Activated naive CD8-positive, alpha-beta T cell treated with anti-CD3 and anti-CD28 coated beads, Interleukin-2, amount 50 U/mL, for 24 hours (primary cell): ENCODE results near the gene CTXN1.
"Not testable (repeated sequence)": the region's sequence is repeated elsewhere in the genome, so short reads cannot be mapped to it uniquely, and the experiment has no call there.

ENCODE experiments used
- ATAC-seq: fragments of 150-1000 bp; cut with Tn5 transposase; one replicate; pipeline ENCODE4 v1.10.0; 2021
- DNase-seq: peaks from one replicate; pipeline ENCODE4 v3.0.0; 2021
- H3K27ac Mint-ChIP-seq: one replicate; pipeline ENCODE4 v1.8.0; 2021; ENCODE audit warnings: mild to moderate bottlenecking, mixed read lengths
- H3K27me3 Mint-ChIP-seq: one replicate; pipeline ENCODE4 v1.8.0; 2021; ENCODE audit warnings: mixed read lengths
- H3K36me3 Mint-ChIP-seq: one replicate; pipeline ENCODE4 v1.8.0; 2021; ENCODE audit warnings: low read depth, mixed read lengths
- H3K4me1 Mint-ChIP-seq: one replicate; pipeline ENCODE4 v1.8.0; 2021; ENCODE audit warnings: mixed read lengths
- H3K4me3 Mint-ChIP-seq: one replicate; pipeline ENCODE4 v1.8.0; 2021; ENCODE audit warnings: mild to moderate bottlenecking, moderate library complexity, mixed read lengths
- H3K9me3 Mint-ChIP-seq: one replicate; pipeline ENCODE4 v1.8.0; 2021; ENCODE audit warnings: mixed read lengths

Gene CTXN1

GRCh38 chr19:7895565-7895964 lies 30.4 kb downstream of the CTXN1 start:
- peaks cover 12% of the 10 kb centered on the region for H3K4me1 Mint-ChIP-seq
- ATAC-seq = no peak
- no peak overlapping the region for H3K4me3 Mint-ChIP-seq
- no peak overlapping the region for H3K27ac Mint-ChIP-seq
- peaks cover 14% of the 10 kb centered on the region for H3K27me3 Mint-ChIP-seq
- DNase-seq = no peak
- no peaks in the 10 kb centered on the region for H3K36me3 Mint-ChIP-seq
- H3K9me3 Mint-ChIP-seq = no peaks in the 10 kb centered on the region

- ATAC-seq = no peak
- Mint-ChIP-seq H3K27me3 (peaks cover 17% of the 10 kb centered on the region), H3K9me3 (no peaks in the 10 kb centered on the region), H3K4me3 (no peak overlapping the region), H3K27ac (no peak overlapping the region), H3K4me1 (peaks cover 12% of the 10 kb centered on the region), H3K36me3 (no peaks in the 10 kb centered on the region)
- DNase-seq = no peak
Observed at GRCh38 chr19:7894612-7895309, 31.2 kb downstream of the CTXN1 start.

GRCh38 chr19:7893362-7894101 lies 32.4 kb downstream of the CTXN1 start:
- H3K9me3 Mint-ChIP-seq, H3K27ac Mint-ChIP-seq, DNase-seq, H3K36me3 Mint-ChIP-seq, H3K4me3 Mint-ChIP-seq: not testable (repeated sequence)
- Mint-ChIP-seq H3K27me3 (peaks cover 27% of the 10 kb centered on the region), H3K4me1 (peaks cover 12% of the 10 kb centered on the region)
- peak; percentile 69 for ATAC-seq

- no peak for ATAC-seq
- Mint-ChIP-seq H3K27ac (no peak overlapping the region), H3K27me3 (peaks cover 19% of the 10 kb centered on the region), H3K36me3 (no peaks in the 10 kb centered on the region), H3K4me1 (peaks cover 6% of the 10 kb centered on the region), H3K9me3 (no peaks in the 10 kb centered on the region), H3K4me3 (no peak overlapping the region)
- no peak for DNase-seq
Observed at GRCh38 chr19:7888826-7889217, 37.1 kb downstream of the CTXN1 start.

- H3K9me3 Mint-ChIP-seq = no peaks in the 10 kb centered on the region
- DNase-seq = peak; percentile 64
Observed at GRCh38 chr19:7888145-7888825, 37.6 kb downstream of the CTXN1 start, which contains the start of gene LRRC8E. TSS of gene LRRC8E (plus strand) at chr19:7888510. CDS start at chr19:7895604, 7,094 bp downstream.

GRCh38 chr19:7887408-7888144 lies 38.4 kb downstream of the CTXN1 start:
- peaks cover 17% of the 10 kb centered on the region for H3K27me3 Mint-ChIP-seq

More at GRCh38 chr19:7888145-7888825, 37.6 kb downstream of the CTXN1 start, which contains the start of gene LRRC8E:
- Mint-ChIP-seq H3K4me1 (peaks cover under 1% of the 10 kb centered on the region), H3K36me3 (no peaks in the 10 kb centered on the region), H3K27me3 (peaks cover 18% of the 10 kb centered on the region), H3K4me3 (no peak within 1 kb of the TSS), H3K27ac (no peak within 1 kb of the TSS)
- ATAC-seq = peak; percentile 88

GRCh38 chr19:7885818-7886217 lies 40.1 kb downstream of the CTXN1 start:
- Mint-ChIP-seq H3K4me3 (no peak overlapping the region), H3K4me1 (no peaks in the 10 kb centered on the region), H3K36me3 (no peaks in the 10 kb centered on the region), H3K27me3 (peaks cover 15% of the 10 kb centered on the region), H3K9me3 (no peaks in the 10 kb centered on the region), H3K27ac (no peak overlapping the region)
- ATAC-seq (no peak), DNase-seq (no peak)

More at GRCh38 chr19:7887408-7888144, 38.4 kb downstream of the CTXN1 start:
- H3K27ac Mint-ChIP-seq = no peak overlapping the region
- ATAC-seq (no peak), DNase-seq (no peak)
- H3K9me3 Mint-ChIP-seq = no peaks in the 10 kb centered on the region
- H3K4me3 Mint-ChIP-seq = no peak overlapping the region
- no peaks in the 10 kb centered on the region for H3K36me3 Mint-ChIP-seq
- no peaks in the 10 kb centered on the region for H3K4me1 Mint-ChIP-seq

- H3K4me1 Mint-ChIP-seq = no peaks in the 10 kb centered on the region
- no peaks in the 10 kb centered on the region for H3K9me3 Mint-ChIP-seq
- DNase-seq (no peak), ATAC-seq (no peak)
- peaks cover 4% of the 10 kb centered on the region for H3K27me3 Mint-ChIP-seq
- H3K36me3 Mint-ChIP-seq = no peaks in the 10 kb centered on the region
- no peak overlapping the region for H3K27ac Mint-ChIP-seq
- H3K4me3 Mint-ChIP-seq = no peak overlapping the region
Observed at GRCh38 chr19:7883796-7884570, 42.0 kb downstream of the CTXN1 start.

GRCh38 chr19:7883105-7883504 lies 42.8 kb downstream of the CTXN1 start:
- no peak for ATAC-seq
- DNase-seq = no peak
- no peaks in the 10 kb centered on the region for H3K9me3 Mint-ChIP-seq
- no peak overlapping the region for H3K27ac Mint-ChIP-seq
- H3K4me3 Mint-ChIP-seq = no peak overlapping the region
- no peaks in the 10 kb centered on the region for H3K4me1 Mint-ChIP-seq
- no peaks in the 10 kb centered on the region for H3K27me3 Mint-ChIP-seq
- H3K36me3 Mint-ChIP-seq = no peaks in the 10 kb centered on the region

- Mint-ChIP-seq H3K27me3 (no peaks in the 10 kb centered on the region), H3K4me1 (no peaks in the 10 kb centered on the region), H3K36me3 (no peaks in the 10 kb centered on the region), H3K27ac (no peak overlapping the region), H3K9me3 (no peaks in the 10 kb centered on the region), H3K4me3 (no peak overlapping the region)
- no peak for DNase-seq
- no peak for ATAC-seq
Observed at GRCh38 chr19:7881910-7882309, 44.0 kb downstream of the CTXN1 start.

GRCh38 chr19:7879836-7880235 lies 46.1 kb downstream of the CTXN1 start:
- no peaks in the 10 kb centered on the region for H3K36me3 Mint-ChIP-seq
- no peak overlapping the region for H3K4me3 Mint-ChIP-seq
- no peak for DNase-seq
- H3K4me1 Mint-ChIP-seq = no peaks in the 10 kb centered on the region
- H3K27me3 Mint-ChIP-seq = peaks cover 10% of the 10 kb centered on the region
- no peak for ATAC-seq
- no peak overlapping the region for H3K27ac Mint-ChIP-seq
- no peaks in the 10 kb centered on the region for H3K9me3 Mint-ChIP-seq

GRCh38 chr19:7879111-7879807 lies 46.7 kb downstream of the CTXN1 start:
- Mint-ChIP-seq H3K4me3 (no peak overlapping the region), H3K4me1 (peaks cover 4% of the 10 kb centered on the region), H3K27ac (no peak overlapping the region), H3K36me3 (no peaks in the 10 kb centered on the region), H3K9me3 (no peaks in the 10 kb centered on the region), H3K27me3 (peaks cover 13% of the 10 kb centered on the region)
- ATAC-seq (peak; percentile 16), DNase-seq (no peak)

GRCh38 chr19:7877249-7877836 lies 48.6 kb downstream of the CTXN1 start:
- peaks cover 21% of the 10 kb centered on the region for H3K27me3 Mint-ChIP-seq
- DNase-seq (no peak), ATAC-seq (no peak)
- H3K4me1 Mint-ChIP-seq = peaks cover 5% of the 10 kb centered on the region
- no peaks in the 10 kb centered on the region for H3K36me3 Mint-ChIP-seq
- H3K9me3 Mint-ChIP-seq = no peaks in the 10 kb centered on the region
- H3K27ac Mint-ChIP-seq = no peak overlapping the region
- no peak overlapping the region for H3K4me3 Mint-ChIP-seq
